HG02870 (cell line): ENCODE data around the gene PSMD13.

Source experiments
- ATAC-seq: cut with Tn5 transposase; IDR thresholded peaks from one replicate; pipeline ENCODE4 v1.9.1; 2021; ENCODE audit warnings: mild to moderate bottlenecking, moderate library complexity; ENCODE audit not compliant: unreplicated experiment

Gene PSMD13

DNA sequence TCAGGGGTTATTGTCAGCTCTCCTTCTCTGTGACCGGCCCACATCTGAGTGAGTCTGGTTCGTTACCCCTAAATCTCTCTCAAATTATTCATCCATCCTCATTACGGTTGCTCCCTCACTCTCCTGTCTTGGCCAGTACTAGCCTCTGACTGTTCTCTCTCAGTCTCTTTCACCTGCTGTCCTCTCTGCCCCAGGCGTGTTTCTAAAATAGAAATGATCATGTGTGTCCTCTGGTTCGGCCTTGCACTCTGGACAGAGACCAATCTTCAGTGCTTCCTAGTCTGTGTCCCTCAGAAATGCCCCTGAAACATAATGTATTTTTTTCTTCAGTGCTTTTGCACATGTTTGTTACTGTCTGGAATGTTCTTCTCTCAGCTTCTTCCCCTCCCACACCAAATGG lies 4.9 kb downstream of the PSMD13 start:
- no peak for ATAC-seq

- ATAC-seq, result no peak
Observed at GRCh38 chr11:244376-244775, 7.6 kb downstream of the PSMD13 start.

GRCh38 chr11:249062-249461 lies 12.3 kb downstream of the PSMD13 start:
- ATAC-seq, result no peak

- no peak for ATAC-seq
Observed at GRCh38 chr11:250274-250673, 13.5 kb downstream of the PSMD13 start.

- ATAC-seq, result no peak
Observed at GRCh38 chr11:250740-251299, 14.0 kb downstream of the PSMD13 start.

- ATAC-seq, result no peak
Observed at GRCh38 chr11:251550-251949, 14.8 kb downstream of the PSMD13 start.

- no peak for ATAC-seq
Observed at GRCh38 chr11:252666-253065, 15.9 kb downstream of the PSMD13 start.

- no peak for ATAC-seq
Observed at GRCh38 chr11:253160-253885, 16.5 kb downstream of the PSMD13 start.

- ATAC-seq, result no peak
Observed at GRCh38 chr11:253886-254270, 17.1 kb downstream of the PSMD13 start.

- no peak for ATAC-seq
Observed at GRCh38 chr11:255176-255575, 18.4 kb downstream of the PSMD13 start.

GRCh38 chr11:255816-256215 lies 19.0 kb downstream of the PSMD13 start:
- no peak for ATAC-seq

- no peak for ATAC-seq
Observed at GRCh38 chr11:256952-257737, 20.4 kb downstream of the PSMD13 start.

GRCh38 chr11:257766-258493 lies 21.2 kb downstream of the PSMD13 start:
- ATAC-seq, result no peak

GRCh38 chr11:259413-259812 lies 22.6 kb downstream of the PSMD13 start:
- ATAC-seq, result no peak

- no peak for ATAC-seq
Observed at GRCh38 chr11:261624-262023, 24.8 kb downstream of the PSMD13 start.

DNA sequence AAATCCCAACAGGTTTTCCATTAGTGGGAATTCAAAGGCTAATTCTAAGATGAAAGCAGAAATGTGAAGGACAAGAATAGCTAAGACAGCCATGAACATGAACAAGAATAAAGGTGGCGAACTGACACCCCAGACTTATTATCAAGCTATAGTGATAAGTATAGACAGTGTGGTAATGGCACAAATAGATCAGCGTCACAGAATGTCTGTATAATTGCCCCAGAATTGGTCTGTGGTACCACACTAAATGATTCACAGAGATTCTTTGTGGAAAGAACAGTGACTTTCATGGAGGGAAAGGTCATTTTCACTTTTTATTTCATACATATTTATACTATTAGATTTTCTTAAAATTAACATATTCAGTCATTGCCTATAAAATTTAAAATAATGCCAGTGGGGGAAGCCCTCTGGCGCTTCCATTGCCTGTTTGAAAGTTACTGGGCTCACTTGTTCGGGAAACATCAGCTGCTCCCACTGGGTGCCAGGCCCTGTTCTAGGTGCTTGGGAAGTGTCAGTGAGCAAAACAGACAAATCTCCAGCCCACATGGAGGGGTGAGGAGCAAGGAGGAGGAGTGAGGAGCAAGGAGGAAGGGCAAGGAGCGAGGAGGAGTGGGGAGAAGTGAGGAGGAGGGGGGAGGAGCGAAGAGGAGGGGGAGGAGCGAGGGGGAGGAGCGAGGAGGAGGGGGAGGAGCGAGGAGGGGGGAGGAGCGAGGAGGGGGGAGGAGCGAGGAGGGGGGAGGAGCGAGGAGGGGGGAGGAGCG lies 30.1 kb downstream of the PSMD13 start:
- ATAC-seq, result no peak

GRCh38 chr11:267491-267994 lies 30.8 kb downstream of the PSMD13 start:
- ATAC-seq, result no peak

DNA sequence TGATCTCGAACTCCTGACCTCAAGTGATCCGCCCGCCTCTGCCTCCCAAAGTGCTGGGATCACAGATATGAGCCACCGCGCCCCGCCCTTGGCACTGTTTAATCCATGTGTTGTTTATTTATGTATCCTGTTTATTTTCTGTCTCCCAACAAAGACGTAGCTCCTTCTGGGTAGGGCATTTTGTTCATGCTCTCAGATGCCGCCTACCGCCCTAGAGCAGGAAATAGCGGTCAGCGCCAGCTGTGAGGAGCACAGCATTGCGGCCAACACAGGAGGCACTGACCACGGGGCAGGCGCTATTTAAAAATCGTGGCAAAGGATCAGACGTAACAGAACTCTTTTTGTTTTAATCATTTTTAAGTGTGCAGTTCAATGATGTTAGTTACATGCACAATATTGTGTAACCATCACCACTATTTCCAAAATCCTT lies 32.0 kb downstream of the PSMD13 start:
- peak; percentile 33 for ATAC-seq

- peak; percentile 74 for ATAC-seq
Observed at GRCh38 chr11:269146-269890, 32.5 kb downstream of the PSMD13 start.
